NCI-H146 treated with DMSO at 0.1 percent for 48 hours (cell line): ENCODE measurements around the gene TRPT1.

ENCODE experiments used
- DNase-seq: peaks from one replicate; lab custom pipeline; 2025; ENCODE audit not compliant: unreplicated experiment; lab: John Stamatoyannopoulos, UW

TRPT1 gene, protein sequence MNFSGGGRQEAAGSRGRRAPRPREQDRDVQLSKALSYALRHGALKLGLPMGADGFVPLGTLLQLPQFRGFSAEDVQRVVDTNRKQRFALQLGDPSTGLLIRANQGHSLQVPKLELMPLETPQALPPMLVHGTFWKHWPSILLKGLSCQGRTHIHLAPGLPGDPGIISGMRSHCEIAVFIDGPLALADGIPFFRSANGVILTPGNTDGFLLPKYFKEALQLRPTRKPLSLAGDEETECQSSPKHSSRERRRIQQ

DNA sequence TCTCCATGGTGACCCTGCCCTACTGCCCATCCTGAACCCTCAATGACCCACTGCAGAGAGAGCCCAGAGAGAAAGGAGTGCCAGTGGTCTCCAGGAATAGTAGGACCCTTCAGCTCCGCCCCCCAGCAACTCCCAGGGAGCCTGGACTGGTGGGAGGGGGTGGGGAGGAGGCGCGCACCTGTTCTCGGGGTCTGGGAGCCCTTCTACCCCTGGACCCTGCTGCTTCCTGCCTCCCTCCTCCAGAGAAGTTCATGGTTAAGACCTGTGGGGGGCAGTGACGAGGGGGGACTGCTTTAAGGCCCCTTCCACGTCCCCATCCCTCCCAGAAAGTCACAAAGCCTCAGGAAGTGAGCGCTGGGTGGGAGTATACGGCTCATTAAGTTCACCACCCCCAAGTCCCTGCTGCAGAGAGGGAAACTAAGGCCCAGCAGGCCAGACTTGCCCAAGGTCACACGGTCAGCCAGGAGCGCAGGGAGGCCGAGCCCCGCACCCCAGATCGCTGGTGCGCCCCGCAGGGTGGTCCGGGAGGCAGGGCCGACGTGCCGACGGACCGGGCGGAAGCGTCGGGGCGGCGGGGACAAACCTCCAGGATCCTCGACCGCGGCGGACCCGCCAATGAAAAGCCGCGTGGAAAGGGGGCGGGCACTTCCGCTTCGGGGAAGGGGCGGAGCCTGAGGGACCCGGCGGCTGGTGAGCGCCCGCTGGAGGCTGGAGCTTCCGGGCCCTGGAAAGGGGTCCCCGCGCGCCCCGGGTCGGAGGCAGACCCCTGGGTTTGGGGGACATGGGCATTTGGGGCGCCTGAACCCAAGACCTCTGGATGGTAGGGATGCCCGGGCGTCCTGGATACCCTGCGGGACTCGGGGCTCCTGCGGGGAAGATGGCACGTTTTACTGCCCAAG is at the start of gene TRPT1, which contains the start of gene NUDT22:
TSS of gene TRPT1 (minus strand) at position 579 of the 899 bp plus-strand sequence. CDS start at position 253, 326 bp downstream.
TSS of gene NUDT22 (plus strand) at position 667 of the 899 bp plus-strand sequence. CDS start 379 bp downstream, outside the sequence.
- peak; percentile 60 for DNase-seq

DNA sequence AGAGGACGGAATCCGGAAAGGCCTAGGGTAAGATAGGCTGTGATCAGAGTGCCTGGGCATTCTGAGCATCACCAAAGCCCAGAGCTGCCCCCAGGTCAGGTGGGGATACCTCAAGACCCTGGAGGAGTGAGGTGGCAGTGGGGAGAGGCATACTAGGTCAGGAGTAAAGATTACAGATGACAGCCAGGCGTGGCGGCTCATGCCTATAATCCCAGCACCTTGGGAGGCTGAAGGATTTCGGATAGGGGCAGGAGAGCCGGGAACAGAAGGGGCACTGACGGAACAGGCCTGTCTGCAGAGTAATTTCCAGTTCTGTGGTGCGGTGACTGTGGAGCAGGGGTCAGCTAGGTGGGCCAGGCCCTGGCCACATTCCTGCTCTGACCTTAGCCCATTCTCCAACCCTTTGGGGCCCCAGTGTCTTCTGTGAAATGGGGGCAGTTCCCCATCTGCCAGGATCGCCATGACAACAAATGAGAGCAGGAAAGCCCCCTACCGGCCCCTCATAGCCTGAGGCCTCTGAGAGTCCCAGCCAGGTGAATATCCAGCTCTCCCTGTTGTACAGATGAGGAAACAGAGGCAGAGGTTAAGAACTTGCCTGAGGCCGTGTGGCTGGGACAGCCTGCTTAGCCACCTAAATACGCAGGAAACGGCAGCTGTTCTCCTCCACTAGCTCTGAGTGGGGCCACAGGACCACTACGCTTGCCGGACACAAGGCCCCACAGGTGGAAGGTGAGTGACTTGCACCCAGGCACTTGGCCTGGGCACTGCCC is 49.2 kb upstream of the TRPT1 start:
- DNase-seq: no peak

DNA sequence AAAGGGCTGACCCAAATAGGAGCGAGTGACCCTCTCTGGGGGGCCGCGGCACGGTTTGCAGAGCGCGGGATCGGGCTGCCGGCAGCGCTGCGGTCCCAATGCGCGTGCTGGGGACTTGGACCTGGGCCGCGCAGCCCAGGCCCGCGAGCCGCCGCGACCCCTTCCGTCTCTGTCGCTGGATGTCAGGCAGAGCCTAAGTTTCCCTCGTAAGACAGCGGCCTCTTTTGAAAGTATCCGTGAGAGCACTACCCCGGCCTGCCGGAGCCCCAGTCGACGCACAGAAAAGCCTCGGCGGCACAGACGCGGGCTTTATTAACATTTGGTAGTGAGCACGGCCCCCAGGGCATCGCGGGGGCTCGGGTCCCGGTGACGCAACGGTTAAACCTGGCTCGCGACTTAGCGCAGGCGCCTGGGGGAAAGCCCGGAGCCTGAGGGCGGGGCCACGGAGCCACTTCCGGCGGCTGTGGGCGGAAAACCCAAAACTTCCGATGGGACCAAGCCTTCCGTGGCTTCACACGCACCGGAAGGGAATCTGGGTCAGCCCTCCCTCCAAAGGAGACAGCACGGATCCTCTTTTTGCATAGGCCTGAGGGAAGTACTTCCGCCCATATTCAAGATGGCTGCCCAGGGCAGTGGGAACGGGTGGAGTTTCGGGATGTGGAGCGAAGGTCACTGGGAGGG is 43.7 kb upstream of the TRPT1 start:
- DNase-seq: peak; percentile 96

DNA sequence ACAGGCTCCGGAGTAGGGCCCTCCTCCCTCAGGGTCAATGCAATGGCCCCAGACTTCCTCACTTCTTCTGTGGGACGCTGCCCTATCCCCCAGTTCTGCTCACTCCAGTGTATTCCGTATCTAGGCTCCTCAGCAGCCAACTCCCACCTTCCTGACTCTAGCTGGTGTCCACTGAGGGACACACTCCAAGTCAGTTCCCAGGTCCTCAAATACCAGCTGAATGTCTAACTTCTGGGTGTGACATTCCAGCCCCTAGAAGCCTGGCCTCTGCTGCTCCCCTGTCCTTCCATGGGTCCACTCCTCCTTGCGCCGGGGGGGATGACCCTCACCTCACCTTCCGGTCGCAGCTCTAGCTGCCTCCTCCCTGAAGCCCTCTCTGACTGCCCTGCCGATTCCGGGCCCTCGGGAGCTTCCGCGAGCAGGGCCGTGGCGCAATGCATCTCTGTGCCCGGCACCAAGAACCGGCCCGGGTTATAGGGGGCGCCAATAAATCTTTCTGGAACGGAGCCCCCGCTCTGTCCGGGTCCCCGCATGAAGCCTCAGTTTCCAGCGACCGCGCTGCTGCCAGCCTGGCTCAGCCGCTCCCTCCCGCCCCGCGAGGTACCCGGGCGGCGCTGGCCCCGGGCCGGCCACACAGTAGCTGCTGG is 43.0 kb upstream of the TRPT1 start:
- no peak for DNase-seq

DNA sequence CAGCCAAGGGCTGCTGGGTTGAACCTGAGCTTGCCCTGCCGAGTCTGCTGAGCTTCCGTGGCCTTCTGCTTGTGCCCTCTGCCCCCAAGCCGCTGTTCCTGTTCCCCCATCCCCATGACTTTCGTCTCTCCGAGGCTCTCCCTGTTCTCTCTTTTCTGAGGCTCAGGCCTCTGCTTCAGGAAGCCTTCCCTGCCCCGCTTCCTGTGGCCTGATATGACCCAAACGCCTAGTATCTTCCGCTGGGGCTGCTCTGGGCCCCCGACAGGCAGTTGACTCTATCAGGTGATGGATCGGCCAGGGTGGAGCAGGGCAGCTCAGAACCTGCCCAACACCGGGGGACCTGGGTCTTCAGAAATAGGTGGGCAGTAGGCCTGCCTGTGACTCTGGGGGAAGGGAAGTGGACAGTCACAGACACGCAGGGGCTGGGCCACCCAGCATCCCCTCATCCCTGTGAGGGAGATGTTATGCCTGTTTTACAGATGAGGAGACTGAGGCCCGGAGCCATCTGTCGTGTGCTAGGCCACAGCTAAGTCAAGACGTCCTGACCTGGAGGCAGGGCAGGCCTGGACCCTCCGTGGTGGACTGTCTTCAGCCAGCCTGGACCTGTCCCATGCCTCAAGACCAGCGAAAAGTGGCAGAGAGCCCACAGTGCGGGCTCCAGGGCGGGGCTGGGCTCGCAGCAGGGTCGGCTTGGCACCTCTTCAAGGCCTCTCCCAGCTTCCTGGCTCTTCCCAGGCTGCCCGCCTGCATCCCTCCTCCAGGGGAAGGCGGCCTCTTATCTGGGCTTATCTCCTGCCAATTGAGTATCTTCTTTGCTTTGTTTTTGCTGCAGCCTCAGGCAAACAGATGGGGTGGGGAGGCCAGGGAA is 42.3 kb upstream of the TRPT1 start:
- DNase-seq: peak; percentile 70

DNA sequence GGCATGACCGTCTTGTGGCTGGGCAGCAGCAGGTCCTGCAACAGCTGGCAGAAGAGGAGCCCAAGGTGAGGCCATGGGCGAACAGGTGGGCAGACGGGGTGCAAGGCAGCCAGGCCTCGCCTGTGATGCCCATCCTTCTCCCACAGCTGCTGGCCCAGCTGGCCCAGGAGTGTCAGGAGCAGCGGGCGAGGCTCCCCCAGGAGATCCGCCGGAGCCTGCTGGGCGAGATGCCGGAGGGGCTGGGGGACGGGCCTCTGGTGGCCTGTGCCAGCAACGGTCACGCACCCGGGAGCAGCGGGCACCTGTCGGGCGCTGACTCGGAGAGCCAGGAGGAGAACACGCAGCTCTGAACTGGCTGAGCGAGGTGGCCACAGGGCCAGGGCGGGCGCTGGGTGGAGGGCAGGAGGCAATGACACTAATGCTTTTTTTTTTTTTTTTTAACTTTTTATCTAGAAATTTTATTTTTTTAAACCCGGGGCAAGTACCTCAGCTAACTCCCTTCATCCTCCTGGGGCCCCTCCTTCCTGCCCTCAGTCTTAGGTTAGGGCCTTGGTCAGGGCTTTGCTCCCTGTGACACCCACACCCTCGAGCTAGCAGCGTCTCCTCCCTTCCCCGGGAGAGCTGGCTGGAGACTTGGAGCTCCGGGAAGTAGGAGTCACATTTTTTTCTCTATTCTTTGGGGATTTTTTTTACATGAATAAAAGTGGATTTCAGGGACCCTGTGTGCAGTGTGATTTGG is 41.4 kb upstream of the TRPT1 start:
- DNase-seq: no peak

DNA sequence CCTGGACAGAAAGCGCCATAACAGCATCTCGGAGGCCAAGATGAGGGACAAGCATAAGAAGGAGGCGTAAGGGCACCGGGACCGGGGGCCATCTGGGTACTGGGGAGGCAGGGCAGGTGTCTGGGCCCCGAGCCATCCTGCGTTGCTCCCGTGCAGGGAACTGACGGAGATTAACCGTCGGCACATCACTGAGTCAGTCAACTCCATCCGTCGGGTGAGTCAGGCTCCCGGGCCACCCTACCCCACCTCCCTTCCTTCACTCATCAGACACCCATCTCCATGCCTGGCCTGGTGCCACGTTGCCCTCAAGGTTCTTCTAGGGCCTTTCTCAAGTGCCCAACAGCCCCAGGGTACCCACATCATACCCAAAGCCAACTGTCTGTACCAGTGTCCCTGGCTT is 40.4 kb upstream of the TRPT1 start:
- DNase-seq: no peak

DNA sequence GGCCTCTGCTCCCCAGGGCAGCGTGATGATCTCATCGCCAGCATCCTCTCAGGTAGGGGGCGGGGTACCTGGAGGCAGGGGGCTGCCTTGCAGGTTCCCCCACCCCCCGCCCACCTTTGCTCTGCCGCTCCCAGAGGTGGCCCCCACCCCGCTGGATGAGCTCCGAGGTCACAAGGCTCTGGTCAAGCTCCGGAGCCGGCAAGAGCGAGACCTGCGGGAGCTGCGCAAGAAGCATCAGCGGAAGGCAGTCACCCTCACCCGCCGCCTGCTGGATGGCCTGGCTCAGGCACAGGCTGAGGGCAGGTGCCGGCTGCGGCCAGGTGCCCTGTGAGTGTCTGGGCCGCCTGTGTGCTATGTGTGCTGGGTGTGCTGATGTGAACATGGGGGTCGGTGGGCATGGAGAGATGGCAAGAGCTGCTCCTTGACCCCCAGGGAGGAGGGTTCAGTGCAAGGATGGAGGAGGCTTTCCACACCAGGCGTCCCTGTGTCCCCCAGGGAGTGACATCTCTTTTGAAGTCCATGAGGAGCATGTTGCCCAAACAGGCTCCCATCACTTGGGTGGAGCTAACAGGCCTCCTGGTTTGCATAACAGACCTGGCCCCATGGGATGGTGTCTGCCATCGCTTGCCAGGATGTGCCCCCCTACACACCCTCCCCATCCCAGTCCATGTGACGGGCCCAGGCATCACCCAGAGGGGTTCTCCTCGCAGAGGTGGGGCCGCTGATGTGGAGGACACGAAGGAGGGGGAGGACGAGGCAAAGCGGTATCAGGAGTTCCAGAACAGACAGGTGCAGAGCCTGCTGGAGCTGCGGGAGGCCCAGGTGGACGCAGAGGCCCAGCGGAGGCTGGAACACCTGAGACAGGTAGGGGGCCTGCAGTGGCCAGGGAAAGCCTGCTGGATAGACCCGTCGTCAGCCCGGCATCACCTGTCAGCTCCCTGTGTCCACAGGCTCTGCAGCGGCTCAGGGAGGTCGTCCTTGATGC is 39.5 kb upstream of the TRPT1 start:
- DNase-seq: peak; percentile 48

DNA sequence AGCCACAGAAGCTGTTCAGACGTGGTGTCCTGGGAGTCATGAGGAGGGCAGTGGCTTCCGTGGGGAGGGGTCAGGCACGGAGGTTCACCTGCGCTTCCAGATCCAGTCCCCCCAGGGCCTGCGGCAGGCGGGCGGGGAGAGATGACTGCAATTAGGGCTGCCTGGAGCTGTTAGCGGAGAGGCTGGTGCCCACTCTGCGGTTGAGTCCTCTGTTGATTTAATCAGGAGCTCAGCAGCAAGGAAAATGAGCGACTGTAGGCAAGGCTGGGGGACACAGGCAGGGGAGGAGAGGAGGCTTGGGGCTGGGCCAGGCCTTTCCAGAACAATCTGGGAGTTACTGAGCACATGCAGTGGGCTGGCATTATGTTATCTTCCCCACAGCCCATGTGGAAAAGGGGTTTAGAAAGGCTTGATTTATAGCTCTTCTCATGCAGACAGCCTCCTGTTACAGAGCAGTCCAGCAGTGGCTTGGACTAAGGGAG is 38.4 kb upstream of the TRPT1 start:
- DNase-seq: no peak

DNA sequence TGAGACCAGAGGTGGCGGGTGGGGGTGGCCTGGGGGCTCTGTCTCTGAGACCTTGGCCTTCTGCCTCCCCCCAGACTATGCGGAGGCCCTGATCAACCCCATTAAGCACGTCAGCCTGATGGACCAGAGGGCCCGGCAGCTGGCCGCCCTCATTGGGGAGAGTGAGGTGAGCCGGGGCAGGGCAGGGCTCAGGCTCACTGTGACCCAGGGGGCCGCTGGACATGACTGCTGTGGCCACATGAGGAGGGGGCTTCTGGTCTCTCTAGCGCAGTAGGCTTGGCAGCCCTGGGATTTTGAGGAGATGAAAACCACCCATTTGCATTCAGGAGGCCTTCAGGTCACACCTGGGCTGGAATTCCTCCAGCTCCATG is 37.9 kb upstream of the TRPT1 start:
- DNase-seq: no peak

DNA sequence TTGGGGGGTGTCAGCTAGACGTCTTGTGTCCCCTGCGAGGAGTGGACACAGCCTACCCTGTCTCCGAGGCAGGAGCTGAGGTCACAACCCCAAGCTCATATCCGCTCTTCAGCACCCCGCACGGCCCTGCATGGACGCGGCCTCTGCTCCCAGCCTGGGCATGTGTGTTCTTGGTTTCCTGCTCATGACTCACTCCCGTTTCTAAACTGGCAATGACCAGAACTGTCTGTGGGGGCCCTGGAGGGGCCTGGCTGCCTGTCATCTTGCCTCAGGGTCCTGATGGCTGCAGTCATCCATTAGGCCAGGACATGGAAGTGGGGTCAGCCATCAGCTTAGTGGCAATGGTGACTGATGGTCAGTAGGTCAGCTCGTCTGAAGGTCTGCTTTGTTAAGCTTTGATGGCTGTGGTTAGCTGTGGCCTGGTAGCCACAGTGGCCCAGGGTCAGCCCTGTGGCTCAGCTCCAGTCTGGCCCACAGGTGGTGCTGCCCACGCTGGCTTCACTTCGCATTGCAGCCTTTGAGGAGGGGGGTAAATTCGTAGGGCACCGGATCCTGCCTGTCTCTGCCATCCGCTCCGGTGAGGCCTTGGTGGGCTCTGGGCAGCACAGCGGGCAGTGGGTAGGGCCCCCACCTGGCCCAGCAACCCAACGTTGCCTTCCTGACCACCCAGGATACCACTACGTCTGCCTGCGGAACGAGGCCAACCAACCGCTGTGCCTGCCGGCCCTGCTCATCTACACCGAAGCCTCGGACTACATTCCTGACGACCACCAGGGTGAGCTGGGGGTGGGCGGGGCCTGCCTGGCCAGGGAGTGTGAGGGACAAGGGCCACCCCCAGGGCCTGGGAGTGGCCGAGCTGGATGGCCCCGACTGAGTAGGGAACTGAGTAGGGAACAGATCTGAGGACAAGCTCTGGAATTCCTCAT is 37.3 kb upstream of the TRPT1 start:
- no peak for DNase-seq

DNA sequence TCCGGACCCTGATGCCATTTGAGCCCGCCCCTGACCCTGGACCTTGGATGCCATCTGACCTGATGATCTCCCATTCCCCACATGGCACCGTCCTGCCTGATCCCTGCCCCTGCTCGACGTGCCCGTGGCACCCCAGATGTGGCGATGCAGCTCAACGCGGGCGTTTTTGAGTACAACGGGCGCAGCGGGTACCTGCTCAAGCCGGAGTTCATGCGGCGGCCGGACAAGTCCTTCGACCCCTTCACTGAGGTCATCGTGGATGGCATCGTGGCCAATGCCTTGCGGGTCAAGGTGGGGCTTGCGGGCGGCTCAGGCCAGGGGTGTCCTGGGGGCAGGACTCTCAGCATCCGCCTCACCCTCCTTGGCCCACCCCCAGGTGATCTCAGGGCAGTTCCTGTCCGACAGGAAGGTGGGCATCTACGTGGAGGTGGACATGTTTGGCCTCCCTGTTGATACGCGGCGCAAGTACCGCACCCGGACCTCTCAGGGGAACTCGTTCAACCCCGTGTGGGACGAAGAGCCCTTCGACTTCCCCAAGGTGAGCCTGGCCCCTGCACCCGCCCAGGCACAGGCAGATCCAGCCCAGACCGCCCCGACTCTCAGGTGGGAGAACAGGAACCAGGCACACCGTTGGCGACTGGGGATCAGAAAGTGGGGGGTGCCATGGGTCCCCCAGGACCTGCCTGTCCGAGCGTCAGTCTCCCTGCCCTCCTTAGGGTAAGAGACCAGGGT is 36.5 kb upstream of the TRPT1 start:
- no peak for DNase-seq

DNA sequence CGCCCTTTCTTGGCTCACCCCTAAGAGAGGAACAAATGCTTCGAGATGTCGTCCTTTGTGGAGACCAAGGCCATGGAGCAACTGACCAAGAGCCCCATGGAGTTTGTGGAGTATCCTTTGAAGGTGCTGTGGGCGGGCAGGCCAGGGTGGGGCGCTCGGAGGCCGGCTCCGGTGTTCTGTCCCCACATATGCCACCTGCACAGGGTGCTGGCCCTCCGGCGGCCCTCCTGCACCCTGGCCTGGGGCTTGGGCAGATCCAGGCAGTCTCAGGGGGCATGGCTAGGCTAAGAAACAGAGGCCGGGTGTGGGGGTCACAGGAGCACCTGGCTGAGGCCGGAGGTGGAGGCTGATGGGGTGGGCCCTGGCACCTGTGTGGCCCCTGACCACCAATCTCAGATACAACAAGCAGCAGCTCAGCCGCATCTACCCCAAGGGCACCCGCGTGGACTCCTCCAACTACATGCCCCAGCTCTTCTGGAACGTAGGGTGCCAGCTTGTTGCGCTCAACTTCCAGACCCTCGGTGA is 35.6 kb upstream of the TRPT1 start:
- no peak for DNase-seq

DNA sequence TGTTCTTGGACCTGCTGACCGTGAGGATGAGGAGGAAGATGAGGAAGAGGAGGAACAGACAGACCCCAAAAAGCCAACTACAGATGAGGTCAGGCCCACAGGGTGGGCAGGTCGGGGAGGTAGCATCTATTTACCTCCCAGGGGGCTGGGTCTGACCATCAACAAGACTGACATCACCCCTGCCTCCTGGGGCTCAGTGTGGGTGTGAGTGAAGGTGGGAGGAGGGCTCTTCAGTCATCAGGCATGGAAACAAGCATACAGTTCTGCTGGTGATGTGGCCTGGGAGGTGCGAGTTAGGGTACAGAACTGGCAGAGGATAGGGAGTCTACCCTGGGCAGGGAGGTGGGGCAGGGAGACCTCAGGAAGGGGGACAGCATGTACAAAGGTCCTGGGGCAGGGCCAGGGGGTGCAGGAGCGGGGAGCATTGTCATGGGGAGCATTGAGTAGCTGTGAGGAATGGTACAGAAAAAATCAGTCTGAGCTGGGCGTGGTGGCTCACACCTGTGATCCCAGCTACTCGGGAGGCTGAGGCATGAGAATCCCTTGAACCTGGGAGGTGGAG is 34.2 kb upstream of the TRPT1 start:
- no peak for DNase-seq

DNA sequence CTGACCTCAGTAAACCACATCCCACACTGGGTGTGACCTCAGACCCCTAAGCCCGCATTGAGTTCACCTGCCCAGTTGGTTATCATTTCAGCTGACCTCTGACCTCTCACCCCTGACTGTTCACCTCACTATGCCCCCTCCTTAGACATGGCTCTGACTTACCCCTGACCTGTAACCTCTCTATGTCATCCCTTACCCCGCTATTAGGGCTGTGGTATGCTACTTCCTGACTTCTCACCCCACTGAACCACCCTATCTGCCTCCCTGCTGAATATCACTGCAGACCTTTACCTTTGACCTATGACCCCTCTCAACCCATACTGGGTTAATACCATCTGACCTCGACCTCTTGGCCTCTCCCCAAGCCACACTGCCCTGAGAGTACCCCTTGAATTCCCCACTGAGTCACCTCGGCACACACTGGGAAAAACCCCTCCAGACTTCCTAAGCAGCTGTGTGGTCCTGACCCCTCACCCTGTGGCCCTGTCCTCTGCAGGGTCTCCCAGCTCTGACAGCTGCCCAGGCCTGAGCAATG is 33.6 kb upstream of the TRPT1 start:
- DNase-seq: no peak
